GM21447 (cell line): ENCODE data around the gene GPR89A.
"Not testable (repeated sequence)": the region's sequence is repeated elsewhere in the genome, so short reads cannot be mapped to it uniquely, and the experiment has no call there.

Source experiments
- ATAC-seq: cut with Tn5 transposase; IDR thresholded peaks from one replicate; pipeline ENCODE4 v1.9.1; 2021; ENCODE audit not compliant: unreplicated experiment

GPR89A gene

GRCh38 chr1:145607833-145608733 lies at the start of gene GPR89A:
Gene GPR89A (plus strand): TSS chr1:145607988. CDS start chr1:145608134, 146 bp downstream.
- peak; percentile 96 for ATAC-seq

DNA sequence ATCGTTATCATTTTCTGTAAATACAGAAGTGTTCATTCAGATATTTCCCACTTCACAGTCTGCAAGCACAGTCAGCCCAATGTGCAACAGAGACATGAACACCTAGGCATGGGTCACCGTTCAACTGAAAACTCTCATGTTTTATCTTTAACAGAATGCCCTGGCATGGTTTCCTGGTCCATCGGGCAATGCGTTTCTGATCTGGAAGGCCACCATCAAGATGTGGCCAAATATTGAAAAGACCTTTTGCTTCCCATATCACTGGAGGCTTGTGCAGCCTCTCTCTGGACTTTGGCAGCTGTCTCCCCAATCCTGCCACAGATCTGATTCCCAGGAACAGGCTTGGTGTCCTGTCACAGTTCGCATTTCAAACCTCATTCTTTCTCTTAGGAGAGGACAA lies 21.0 kb upstream of the GPR89A start:
- ATAC-seq, result not testable (repeated sequence)

- not testable (repeated sequence) for ATAC-seq
These were observed 17.0 kb upstream of the GPR89A start for GRCh38 chr1:145590806-145591205.

DNA sequence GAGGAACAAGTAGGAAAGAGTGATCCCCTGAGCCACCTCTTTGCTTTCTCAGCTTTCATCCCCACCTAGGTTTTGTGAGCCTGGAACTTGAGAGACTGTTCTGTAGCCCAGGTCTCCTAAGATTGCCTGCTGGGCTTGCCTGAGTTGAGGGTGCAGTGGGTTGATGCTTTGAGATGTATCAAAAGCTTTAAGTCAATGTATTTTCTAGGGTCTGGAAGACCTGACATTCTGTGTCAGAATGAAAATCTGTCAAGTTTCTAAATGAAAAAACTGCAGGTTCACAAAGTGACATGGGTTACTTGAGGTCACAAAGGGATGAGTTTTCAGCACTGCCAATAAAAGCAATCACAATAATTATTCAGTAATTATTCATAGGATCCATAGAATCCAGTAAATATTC lies 15.4 kb upstream of the GPR89A start:
- not testable (repeated sequence) for ATAC-seq

GRCh38 chr1:145595421-145595820 lies 12.4 kb upstream of the GPR89A start:
- not testable (repeated sequence) for ATAC-seq

- ATAC-seq, result not testable (repeated sequence)
These were observed 11.6 kb upstream of the GPR89A start for GRCh38 chr1:145596236-145596635.

DNA sequence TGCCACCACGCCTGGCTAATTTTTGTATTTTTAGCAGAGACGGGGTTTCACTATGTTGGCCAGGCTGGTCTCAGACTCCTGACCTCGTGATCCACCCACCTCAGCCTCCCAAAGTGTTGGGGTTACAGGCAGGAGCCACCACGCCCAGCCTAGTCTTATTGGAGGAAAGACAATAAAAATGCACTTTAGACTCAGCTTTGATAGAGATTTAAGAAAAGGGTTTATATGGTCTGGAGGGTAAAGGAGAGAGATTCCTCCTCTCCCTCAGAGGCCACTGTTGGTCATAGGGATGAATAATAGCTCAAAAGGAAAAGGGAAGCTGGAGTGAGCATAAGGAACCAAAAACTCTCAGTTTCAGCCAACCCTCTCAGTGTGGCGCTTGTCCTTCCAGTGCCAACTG lies 8.4 kb upstream of the GPR89A start:
- not testable (repeated sequence) for ATAC-seq

- ATAC-seq, result no peak
These were observed 6.2 kb upstream of the GPR89A start for GRCh38 chr1:145601593-145601992.

GRCh38 chr1:145606840-145607239 lies 948 bp upstream of the GPR89A start:
- not testable (repeated sequence) for ATAC-seq

- ATAC-seq, result not testable (repeated sequence)
These were observed 499 bp upstream of the GPR89A start for GRCh38 chr1:145607289-145607688.

GRCh38 chr1:145610744-145611143 lies 3.0 kb downstream of the GPR89A start:
- ATAC-seq, result not testable (repeated sequence)

GRCh38 chr1:145620073-145620472 lies 12.3 kb downstream of the GPR89A start:
- not testable (repeated sequence) for ATAC-seq

DNA sequence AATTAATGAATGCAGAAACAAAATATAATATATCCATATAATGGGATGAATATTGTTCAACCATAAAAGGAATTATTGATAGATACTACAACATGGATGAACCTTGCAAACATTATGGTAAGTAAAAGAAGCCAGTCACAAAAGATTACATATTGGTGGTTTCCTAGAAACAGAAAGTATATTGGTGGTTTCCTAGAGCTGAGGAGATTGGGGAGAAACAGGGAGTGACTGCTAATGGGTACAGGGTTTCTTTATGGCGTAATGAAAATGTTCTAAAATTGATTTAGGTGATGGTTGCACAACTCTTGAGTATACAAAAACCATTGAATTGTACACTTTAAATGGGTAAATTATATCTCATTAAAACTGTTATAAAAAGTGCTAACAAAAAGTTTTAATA lies 14.4 kb downstream of the GPR89A start:
- ATAC-seq, result not testable (repeated sequence)

DNA sequence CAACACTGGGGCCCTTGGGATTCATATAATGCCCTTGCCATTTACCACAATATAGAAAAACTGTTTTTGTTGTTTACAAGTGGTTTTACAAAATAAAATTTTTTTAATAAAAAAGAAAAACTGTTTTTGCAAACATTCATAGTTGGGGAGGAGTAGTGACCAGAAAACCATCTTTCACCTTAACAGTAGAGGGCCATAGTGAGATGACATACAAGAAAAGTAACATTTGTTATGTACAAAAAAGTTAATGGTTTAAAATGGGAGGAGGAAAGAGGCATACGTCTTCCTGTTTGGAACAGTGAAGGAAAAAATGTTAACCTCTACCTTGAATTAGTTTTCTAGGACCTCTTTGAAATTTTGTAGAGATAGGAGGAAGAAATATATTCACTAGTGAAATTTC lies 28.4 kb downstream of the GPR89A start:
- ATAC-seq, result not testable (repeated sequence)

DNA sequence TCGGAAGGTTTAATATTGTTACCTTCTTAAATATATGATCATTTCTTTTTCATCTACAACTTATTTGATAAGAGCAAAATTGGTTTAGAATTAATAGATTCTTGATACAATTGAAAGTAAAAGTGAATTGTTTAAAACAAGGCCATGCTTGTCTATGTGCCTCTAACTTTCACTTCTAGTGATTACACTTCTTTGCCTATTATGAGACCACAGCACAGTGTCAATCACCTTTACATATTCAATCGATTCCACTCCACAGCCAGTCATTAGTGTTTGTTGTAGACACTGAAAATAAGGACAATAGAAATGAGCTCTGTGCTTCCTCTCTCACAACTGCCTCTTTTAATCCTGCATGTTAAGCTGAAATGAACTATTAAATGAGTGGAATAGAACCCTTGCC lies 34.1 kb downstream of the GPR89A start:
- ATAC-seq, result not testable (repeated sequence)

DNA sequence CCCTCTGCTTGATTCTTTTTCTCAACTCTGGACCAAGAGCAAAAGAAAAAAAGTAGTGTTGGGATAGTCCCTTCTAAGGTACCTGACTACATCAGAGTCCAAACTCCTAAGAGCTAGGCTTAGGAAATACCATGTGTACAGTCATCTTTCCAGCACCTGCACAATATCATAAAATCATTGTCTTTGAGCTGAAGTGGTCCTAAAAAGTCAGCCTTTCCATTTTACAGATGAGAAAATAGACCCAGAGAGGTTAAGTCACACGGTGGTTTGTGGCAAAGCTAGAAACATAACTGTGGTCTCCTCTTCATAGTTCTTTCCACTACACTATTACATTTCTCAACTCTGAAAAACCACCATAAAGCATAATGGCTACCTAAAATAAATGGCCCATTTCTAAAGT lies 36.2 kb downstream of the GPR89A start:
- not testable (repeated sequence) for ATAC-seq

- ATAC-seq, result not testable (repeated sequence)
These were observed 48.6 kb downstream of the GPR89A start for GRCh38 chr1:145656245-145656943.

DNA sequence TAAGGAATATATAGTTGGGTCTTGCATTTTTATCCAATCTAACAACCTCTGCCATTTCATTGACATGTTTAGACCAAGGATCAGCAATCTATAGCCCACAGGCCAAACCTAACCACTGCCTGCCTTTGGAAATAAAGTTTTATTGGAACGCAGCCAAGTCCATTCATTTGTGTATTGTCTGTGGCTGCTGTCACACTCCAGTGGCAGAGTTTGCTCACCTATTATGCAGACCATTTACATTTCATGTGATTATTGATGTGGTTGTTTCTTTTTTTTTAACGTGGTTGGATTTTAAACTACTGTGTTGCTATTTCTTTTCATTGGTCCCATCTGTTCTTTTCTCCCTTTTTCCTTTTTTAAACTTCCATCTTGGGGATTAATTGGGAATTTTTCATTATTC lies 54.7 kb downstream of the GPR89A start:
- not testable (repeated sequence) for ATAC-seq

GRCh38 chr1:145665015-145665414 lies 57.2 kb downstream of the GPR89A start:
- not testable (repeated sequence) for ATAC-seq

- ATAC-seq, result not testable (repeated sequence)
These were observed 63.4 kb downstream of the GPR89A start for GRCh38 chr1:145670995-145671745.

DNA sequence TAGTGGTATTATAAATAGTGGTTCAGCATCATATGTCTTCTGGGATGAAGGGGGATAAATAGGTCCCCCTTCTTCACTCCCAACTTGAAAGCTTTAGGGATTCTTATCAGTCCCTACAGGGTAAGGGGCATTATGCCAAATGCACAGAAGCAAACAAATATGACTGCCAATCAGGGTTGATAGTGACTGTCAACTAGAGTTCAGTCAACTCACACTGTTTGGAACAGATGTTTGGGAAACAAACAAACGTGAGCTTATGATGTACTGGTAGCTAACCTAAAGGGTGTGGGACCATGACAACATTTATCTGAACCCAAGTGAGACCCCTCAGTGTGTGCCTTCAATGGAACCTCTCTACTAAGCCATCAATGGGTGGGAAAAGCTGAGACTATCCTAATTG lies 65.4 kb downstream of the GPR89A start:
- ATAC-seq, result not testable (repeated sequence)
